IMR-90 (cell line): ENCODE results near the gene PEX26. TPM values are rescaled to one million over a fixed set of nuclear protein-coding genes. Genes with fewer than 3 reads are reported as not detected.

ENCODE experiments used
- ATAC-seq: fragments of 200-7000 bp; cut with Tn5 transposase; 2 replicates; pipeline ENCODE4 v1.9.1; 2020; ENCODE audit warnings: low read depth, mild to moderate bottlenecking, moderate library complexity
- BruUV-seq: library from RNA; stranded (reverse); fragments of 400-500 nt; replicated peaks from 2 replicates; lab custom pipeline; 2021; lab: Mats Ljungman, UMichigan
- CTCF ChIA-PET: fragments of 300-600 bp; formaldehyde crosslinking; extraction: SDS; loops from one replicate; lab custom pipeline; 2021; ENCODE audit warnings: antibody characterized with exemption; lab: Yijun Ruan, JAX
- POLR2A ChIA-PET: fragments of 300-600 bp; sonication (Branson Sonifier 250); formaldehyde crosslinking; loops from one replicate; lab custom pipeline; 2022; ENCODE audit warnings: antibody characterized with exemption; ENCODE audit not compliant: unreplicated experiment; lab: Charles Lee
- DNase-seq: peaks from one replicate; pipeline ENCODE4 v3.0.0; 2013
- H2AFZ ChIP-seq: replicated peaks from 2 replicates; pipeline ENCODE3; 2013; ENCODE audit warnings: low read length, mild to moderate bottlenecking; ENCODE audit not compliant: poor library complexity
- H2AK5ac ChIP-seq: 2 replicates; pipeline ENCODE4 v1.6.1; 2013; ENCODE audit warnings: low read depth, low read length, inconsistent platforms
- H2AK9ac ChIP-seq: replicated peaks from 2 replicates; pipeline ENCODE3; 2013; ENCODE audit warnings: mild to moderate bottlenecking, low read depth, low read length, moderate library complexity; ENCODE audit not compliant: poor library complexity
- H2BK120ac ChIP-seq: 2 replicates; pipeline ENCODE4 v1.6.1; 2013; ENCODE audit warnings: low read depth, low read length, inconsistent platforms
- H2BK15ac ChIP-seq: 3 replicates; pipeline ENCODE4 v1.6.1; 2013; ENCODE audit warnings: low read depth, low read length, inconsistent platforms
- H2BK20ac ChIP-seq: 2 replicates; pipeline ENCODE4 v1.6.1; 2013; ENCODE audit warnings: low read depth, mild to moderate bottlenecking, inconsistent platforms, low read length, moderate library complexity
- H2BK5ac ChIP-seq: 2 replicates; pipeline ENCODE4 v1.6.1; 2013; ENCODE audit warnings: mild to moderate bottlenecking, low read depth, low read length, inconsistent platforms; ENCODE audit not compliant: poor library complexity, severe bottlenecking
- H3K14ac ChIP-seq: replicated peaks from 2 replicates; pipeline ENCODE4 v1.6.1; 2013; ENCODE audit warnings: low read depth, low read length, inconsistent platforms
- H3K18ac ChIP-seq: 2 replicates; pipeline ENCODE4 v1.6.1; 2013; ENCODE audit warnings: low read depth, low read length, control low read depth
- H3K23ac ChIP-seq: 2 replicates; pipeline ENCODE4 v1.6.1; 2013; ENCODE audit warnings: low read depth, low read length, inconsistent platforms
- H3K27ac ChIP-seq: 2 replicates; pipeline ENCODE4 v1.5.1; 2013; ENCODE audit warnings: mild to moderate bottlenecking, control low read depth, low read length; ENCODE audit not compliant: insufficient read depth
- H3K27me3 ChIP-seq: 2 replicates; pipeline ENCODE4 v1.6.1; 2013; ENCODE audit warnings: low read length; ENCODE audit not compliant: control insufficient read depth, insufficient read depth
- H3K36me3 ChIP-seq: 2 replicates; pipeline ENCODE4 v1.6.1; 2013; ENCODE audit warnings: low read length, mixed read lengths; ENCODE audit not compliant: control insufficient read depth, insufficient read depth
- H3K4ac ChIP-seq: 2 replicates; pipeline ENCODE4 v1.6.1; 2013; ENCODE audit warnings: low read depth, low read length, inconsistent platforms
- H3K4me1 ChIP-seq: 2 replicates; pipeline ENCODE4 v1.6.1; 2013; ENCODE audit warnings: low read length, mixed read lengths; ENCODE audit not compliant: control insufficient read depth, insufficient read depth
- H3K4me2 ChIP-seq: 2 replicates; pipeline ENCODE4 v1.6.1; 2013; ENCODE audit warnings: low read depth, mild to moderate bottlenecking, control low read depth, low read length, moderate library complexity
- H3K4me3 ChIP-seq: 2 replicates; pipeline ENCODE4 v1.5.1; 2013; ENCODE audit warnings: low read depth, mild to moderate bottlenecking, control low read depth, low read length, moderate library complexity; ENCODE audit not compliant: insufficient read depth
- H3K56ac ChIP-seq: 2 replicates; pipeline ENCODE4 v1.6.1; 2013; ENCODE audit warnings: low read length, inconsistent platforms; ENCODE audit not compliant: insufficient read depth; ENCODE audit errors: extremely low read depth
- H3K79me1 ChIP-seq, 2 experiments: 2 replicates each; pipeline ENCODE4 v1.6.1; 2013; ENCODE audit warnings: low read length in 2 of 2, inconsistent platforms in 1 of 2, low read depth in 1 of 2
- H3K9ac ChIP-seq: 2 replicates; pipeline ENCODE4 v1.6.1; 2013; ENCODE audit warnings: low read depth, low read length, control low read depth
- H3K9me1 ChIP-seq: 2 replicates; pipeline ENCODE4 v1.6.1; 2013; ENCODE audit warnings: low read length, inconsistent platforms; ENCODE audit not compliant: insufficient read depth
- H3K9me3 ChIP-seq: 2 replicates; pipeline ENCODE4 v1.6.1; 2013; ENCODE audit warnings: low read length; ENCODE audit not compliant: control insufficient read depth, insufficient read depth
- H4K20me1 ChIP-seq: 2 replicates; pipeline ENCODE4 v1.6.1; 2013; ENCODE audit warnings: low read length, inconsistent platforms; ENCODE audit not compliant: insufficient read depth
- H4K5ac ChIP-seq: 2 replicates; pipeline ENCODE4 v1.6.1; 2013; ENCODE audit warnings: mild to moderate bottlenecking, low read depth, low read length, control low read depth
- H4K8ac ChIP-seq, 2 experiments: 2 replicates each; pipeline ENCODE4 v1.6.1; 2013; ENCODE audit warnings: low read depth in 2 of 2, low read length in 2 of 2, control low read depth in 1 of 2, inconsistent platforms in 1 of 2
- H4K91ac ChIP-seq: 2 replicates; pipeline ENCODE4 v1.6.1; 2013; ENCODE audit warnings: low read depth, low read length, inconsistent platforms; ENCODE audit not compliant: insufficient read depth
- BHLHE40 ChIP-seq: fragments of 150-350 bp; IDR thresholded peaks from 2 replicates; pipeline ENCODE4 v1.6.1; 2016; ENCODE audit warnings: mild to moderate bottlenecking, low read depth, low read length
- CEBPB ChIP-seq: IDR thresholded peaks from 2 replicates; pipeline ENCODE4 v1.6.1; 2012; ENCODE audit warnings: low read depth, low read length, improper control_type of control experiment
- CHD1 ChIP-seq: IDR thresholded peaks from 2 replicates; pipeline ENCODE4 v1.6.1; 2012; ENCODE audit warnings: low read depth, low read length, improper control_type of control experiment
- CTCF ChIP-seq: conservative IDR thresholded peaks from 2 replicates; pipeline ENCODE4 v1.5.1; 2012; ENCODE audit warnings: mild to moderate bottlenecking, low read depth, low read length, improper control_type of control experiment
- FOS ChIP-seq: fragments of 150-350 bp; IDR thresholded peaks from 2 replicates; pipeline ENCODE4 v1.6.1; 2016; ENCODE audit warnings: low read depth, low read length
- MXI1 ChIP-seq: IDR thresholded peaks from 2 replicates; pipeline ENCODE4 v1.6.1; 2012; ENCODE audit warnings: low read depth, mild to moderate bottlenecking, low read length, moderate library complexity, borderline replicate concordance
- RAD21 ChIP-seq: IDR thresholded peaks from 2 replicates; pipeline ENCODE4 v1.6.1; 2012; ENCODE audit warnings: low read length, improper control_type of control experiment
- RFX5 ChIP-seq: IDR thresholded peaks from 2 replicates; pipeline ENCODE4 v1.8.0; 2012; ENCODE audit warnings: low read depth, mild to moderate bottlenecking, low read length, moderate library complexity
- SMC3 ChIP-seq: fragments of 150-350 bp; IDR thresholded peaks from 2 replicates; pipeline ENCODE4 v1.6.1; 2016; ENCODE audit warnings: low read depth, mild to moderate bottlenecking, antibody characterized with exemption, low read length, moderate library complexity
- WGBS, 2 experiments: methylation state at CpG; one replicate each; pipeline versions ENCODE4 v1.1.5 to v1.1.7; 2013; ENCODE audit warnings: missing lambda C conversion rate in 2 of 2; ENCODE audit not compliant: insufficient read length in 1 of 2; ENCODE audit errors: extremely low coverage in 2 of 2; 5-methylcytosine and 5-hydroxymethylcytosine counted together
- dilution Hi-C: fragments of 300-500 bp; cut with HindIII; formaldehyde crosslinking; loops from one replicate; pipeline ENCODE4 v1.14.3; 2018; ENCODE audit warnings: low sequenced_read_pairs; ENCODE audit not compliant: unreplicated experiment
- in situ Hi-C: fragments of 300-500 bp; cut with MboI; formaldehyde crosslinking; loops from 3 replicates; pipeline ENCODE4 v1.14.3; 2019; ENCODE audit warnings: low sequenced_read_pairs, inconsistent platforms, mixed read lengths
- intact Hi-C: fragments of 100-400 bp; cut with micrococcal nuclease; formaldehyde crosslinking; loops from 2 replicates; pipeline ENCODE4 v1.10.0; 2022
- polyA plus RNA-seq, 3 experiments: library from polyadenylated mRNA; depleted of rRNA; stranded (reverse); fragments of >200 nt; gene quantifications; 2 replicates each; pipeline ENCODE4 v1.2.3, GENCODE V29; 2012; ENCODE audit warnings: low replicate concordance in 1 of 3
- total RNA-seq: library from RNA; depleted of rRNA; stranded (reverse); fragments of >200 nt; gene quantifications from 2 replicates; pipeline ENCODE4 v1.2.3, GENCODE V29; 2012

The PEX26 gene
- total and polyA plus RNA-seq, 2 of the 4 experiments (the other 2 are of a cell fraction) = 12.2 to 18.5 TPM

- Histone ChIP-seq H2BK5ac (no peak overlapping the region), H3K14ac (no peak overlapping the region), H4K20me1 (no peaks in the 10 kb centered on the region), H3K56ac (no peak overlapping the region), H2AFZ (no peak overlapping the region), H2AK9ac (no peak overlapping the region), H2BK120ac (no peak overlapping the region), H3K4ac (no peak overlapping the region), H2AK5ac (no peak overlapping the region), H4K8ac (no peak overlapping the region), H3K9me1 (peaks cover 4% of the 10 kb centered on the region; the same call in 1 of the 2 replicates), H4K5ac (no peak overlapping the region), H4K91ac (no peak overlapping the region), H3K4me2 (no peak overlapping the region), H3K27ac (no peak overlapping the region), H3K18ac (no peak overlapping the region), H3K27me3 (no peaks in the 10 kb centered on the region), H2BK20ac (no peak overlapping the region), H3K79me1 (peaks cover 21 to 28% of the 10 kb centered on the region in 2 experiments; a peak in 3 of 4 replicates), H3K36me3 (peaks cover 45% of the 10 kb centered on the region), H3K9ac (no peak overlapping the region), H2BK15ac (no peak overlapping the region), H3K4me3 (no peak overlapping the region), H3K9me3 (no peaks in the 10 kb centered on the region), H3K23ac (no peak overlapping the region), H3K4me1 (peaks cover 7% of the 10 kb centered on the region; the same call in 1 of the 2 replicates)
- ATAC-seq (no peak), DNase-seq (no peak)
- dilution Hi-C loops = no loop called here
- ChIA-PET POLR2A (no interaction called here), CTCF (no interaction called here)
- in situ Hi-C loops = no loop called here
- WGBS, 2 experiments = 88% methylated on average over 3 of the region's 13 CpGs; no CpG with 5 or more reads in 1 of the 2 experiments
- no TSS peak for BruUV-seq
- TF ChIP-seq RFX5 (no peak), MXI1 (no peak), CEBPB (no peak), SMC3 (no peak), FOS (no peak), CHD1 (no peak), RAD21 (no peak), BHLHE40 (no peak), CTCF (no peak)
- intact Hi-C loops = loop anchor here (5.0 kb wide), 1 partner anchor 45 kb away; no protein-coding TSS in a partner anchor
Observed at GRCh38 chr22:18087350-18087855, 9.6 kb downstream of the PEX26 start.
